OCI-LY1 (cell line): ENCODE data around the gene BTBD18.

Source experiments
- H2AFZ ChIP-seq: fragments of 200-600 bp; sonication (generic), shearing (Covaris generic); 2 replicates; pipeline ENCODE4 v1.6.0; 2014; ENCODE audit warnings: antibody characterized with exemption, mild to moderate bottlenecking, low read length
- H3F3A ChIP-seq: fragments of 200-600 bp; sonication (generic), shearing (Covaris generic); 2 replicates; pipeline ENCODE4 v1.6.0; 2014; ENCODE audit warnings: mild to moderate bottlenecking, antibody characterized with exemption, low read length, moderate library complexity; ENCODE audit not compliant: insufficient read depth
- H3K27ac ChIP-seq: fragments of 200-600 bp; sonication (generic); 2 replicates; pipeline ENCODE4 v1.5.1; 2014; ENCODE audit warnings: low read length, mixed run types, mild to moderate bottlenecking, low read depth; ENCODE audit not compliant: poor library complexity, severe bottlenecking
- H3K27me3 ChIP-seq: fragments of 200-600 bp; sonication (generic); 2 replicates; pipeline ENCODE4 v1.6.0; 2014; ENCODE audit warnings: antibody characterized with exemption, mild to moderate bottlenecking, low read length, moderate library complexity; ENCODE audit not compliant: insufficient read depth
- H3K36me3 ChIP-seq: fragments of 200-600 bp; sonication (generic); 2 replicates; pipeline ENCODE4 v1.6.1; 2014; ENCODE audit warnings: mild to moderate bottlenecking, antibody characterized with exemption, low read length, moderate library complexity, mixed read lengths; ENCODE audit not compliant: insufficient read depth
- H3K4me1 ChIP-seq: fragments of 200-600 bp; sonication (generic); 2 replicates; pipeline ENCODE4 v1.5.1; 2014; ENCODE audit warnings: mild to moderate bottlenecking, low read length, moderate library complexity; ENCODE audit not compliant: insufficient read depth, severe bottlenecking
- H3K4me2 ChIP-seq: fragments of 200-600 bp; sonication (generic), shearing (Covaris generic); 2 replicates; pipeline ENCODE4 v1.6.1; 2014; ENCODE audit warnings: low read length
- H3K4me3 ChIP-seq: fragments of 200-600 bp; sonication (generic); 2 replicates; pipeline ENCODE4 v1.5.1; 2014; ENCODE audit warnings: low read length, low read depth, mild to moderate bottlenecking, mixed read lengths; ENCODE audit not compliant: poor library complexity, severe bottlenecking
- H3K79me2 ChIP-seq: fragments of 200-600 bp; shearing (Covaris generic); 2 replicates; pipeline ENCODE4 v1.6.1; 2016; ENCODE audit warnings: mixed run types, low read length, mixed read lengths; ENCODE audit not compliant: insufficient read depth
- H3K9ac ChIP-seq: fragments of 200-600 bp; sonication (generic), shearing (Covaris generic); 2 replicates; pipeline ENCODE4 v1.6.1; 2014; ENCODE audit warnings: mild to moderate bottlenecking, low read length, mixed read lengths
- H3K9me2 ChIP-seq: fragments of 200-600 bp; sonication (generic), shearing (Covaris generic); 2 replicates; pipeline ENCODE4 v1.6.1; 2014; ENCODE audit warnings: low read depth, mild to moderate bottlenecking, low read length, mixed read lengths
- H3K9me3 ChIP-seq: fragments of 200-600 bp; shearing (Covaris generic); 2 replicates; pipeline ENCODE4 v1.6.1; 2014; ENCODE audit warnings: low read length, mixed read lengths
- H4K20me1 ChIP-seq: fragments of 200-600 bp; sonication (generic), shearing (Covaris generic); 2 replicates; pipeline ENCODE4 v1.6.0; 2016; ENCODE audit warnings: mild to moderate bottlenecking, low read length; ENCODE audit not compliant: insufficient read depth
- CTCF ChIP-seq: fragments of 200-600 bp; sonication (generic), shearing (Covaris generic); IDR thresholded peaks from 2 replicates; pipeline ENCODE4 v1.5.1; 2017; ENCODE audit warnings: mild to moderate bottlenecking, antibody characterized with exemption, low read length, moderate library complexity, mixed read lengths
- EZH2 ChIP-seq: fragments of 200-600 bp; sonication (generic), shearing (Covaris generic); IDR thresholded peaks from 2 replicates; pipeline ENCODE4 v1.8.0; 2017; ENCODE audit warnings: borderline replicate concordance, mixed run types, mild to moderate bottlenecking, antibody characterized with exemption, low read length, moderate library complexity, mixed read lengths

BTBD18 gene

GRCh38 chr11:57787920-57788702 is 36.5 kb upstream of the BTBD18 start:
- Histone ChIP-seq H3K4me1 (no peaks in the 10 kb centered on the region), H3K27me3 (no peaks in the 10 kb centered on the region), H3K4me2 (no peak overlapping the region), H3K36me3 (no peaks in the 10 kb centered on the region), H2AFZ (no peak overlapping the region), H3K79me2 (no peaks in the 10 kb centered on the region), H3K9ac (no peak overlapping the region), H3K27ac (no peak overlapping the region), H3K9me2 (no peaks in the 10 kb centered on the region), H3F3A (no peaks in the 10 kb centered on the region), H3K4me3 (no peak overlapping the region), H4K20me1 (no peaks in the 10 kb centered on the region), H3K9me3 (no peaks in the 10 kb centered on the region)
- no peak for TF ChIP-seq CTCF
- TF ChIP-seq EZH2 = no peak

- Histone ChIP-seq H2AFZ (no peak overlapping the region), H3K79me2 (no peaks in the 10 kb centered on the region), H3K4me1 (no peaks in the 10 kb centered on the region), H4K20me1 (no peaks in the 10 kb centered on the region), H3K36me3 (no peaks in the 10 kb centered on the region), H3K4me3 (no peak overlapping the region), H3K9me2 (no peaks in the 10 kb centered on the region), H3K9me3 (no peaks in the 10 kb centered on the region), H3K9ac (no peak overlapping the region), H3K4me2 (no peak overlapping the region), H3K27me3 (no peaks in the 10 kb centered on the region), H3K27ac (no peak overlapping the region), H3F3A (no peaks in the 10 kb centered on the region)
- no peak for TF ChIP-seq CTCF
- no peak for TF ChIP-seq EZH2
Measured at GRCh38 chr11:57787006-57787604, 35.5 kb upstream of the BTBD18 start.

DNA sequence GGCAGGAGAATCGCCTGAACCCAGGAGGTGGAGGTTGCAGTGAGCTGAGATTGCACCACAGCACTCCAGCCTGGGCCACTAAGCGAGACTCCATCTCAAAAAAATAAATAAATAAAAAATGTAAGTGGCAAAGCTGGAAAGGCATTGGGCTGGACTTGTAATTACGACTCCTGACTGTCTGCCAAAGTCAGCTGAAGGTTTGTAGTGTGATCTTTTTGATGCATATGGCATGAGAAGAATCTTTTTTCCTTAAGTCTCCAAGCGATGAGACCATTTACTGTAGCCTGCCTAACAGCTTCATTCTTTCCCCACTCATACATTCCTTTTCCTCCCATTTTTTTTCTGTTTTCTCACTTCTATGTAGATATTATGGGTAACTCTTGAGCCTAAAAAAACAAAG is 34.8 kb upstream of the BTBD18 start:
- Histone ChIP-seq H3K4me1 (no peaks in the 10 kb centered on the region), H3K27ac (no peak overlapping the region), H3K9me2 (no peaks in the 10 kb centered on the region), H3K9ac (no peak overlapping the region), H3K4me3 (no peak overlapping the region), H2AFZ (no peak overlapping the region), H3K27me3 (no peaks in the 10 kb centered on the region), H3K4me2 (no peak overlapping the region), H3F3A (no peaks in the 10 kb centered on the region), H4K20me1 (no peaks in the 10 kb centered on the region), H3K36me3 (no peaks in the 10 kb centered on the region), H3K9me3 (no peaks in the 10 kb centered on the region), H3K79me2 (no peaks in the 10 kb centered on the region)
- no peak for TF ChIP-seq EZH2
- no peak for TF ChIP-seq CTCF
